HL-60 (cell line): ENCODE measurements around the gene RAB31.

Source experiments
- DNase-seq, 2 experiments: peaks; one replicate each; pipeline ENCODE4 v3.0.0-alpha.2; 2010 to 2020; ENCODE audit warnings: low read depth in 1 of 2, low spot score in 1 of 2
- H3K27ac ChIP-seq: fragments of 250-450 bp; sonication (Bioruptor Pico); replicated peaks from 2 replicates; pipeline ENCODE4 v1.5.1; 2020; ENCODE audit warnings: mild to moderate bottlenecking, moderate library complexity
- H3K27me3 ChIP-seq: fragments of 250-450 bp; sonication (Bioruptor Pico); 2 replicates; pipeline ENCODE4 v1.5.1; 2021; ENCODE audit warnings: mild to moderate bottlenecking, moderate library complexity; ENCODE audit not compliant: insufficient read depth, poor library complexity, severe bottlenecking
- H3K4me3 ChIP-seq: replicated peaks from 2 replicates; pipeline ENCODE4 v1.5.1; 2011; ENCODE audit warnings: mild to moderate bottlenecking, control low read depth, low read length; ENCODE audit not compliant: insufficient read depth
- CTCF ChIP-seq: IDR thresholded peaks from one replicate; pipeline ENCODE4 v1.5.1; 2011; ENCODE audit warnings: low read length, control low read depth, inconsistent platforms; ENCODE audit not compliant: insufficient read depth
- GABPA ChIP-seq: IDR thresholded peaks from 2 replicates; pipeline ENCODE4 v1.6.1; 2012; ENCODE audit warnings: low read depth
- POLR2AphosphoS5 ChIP-seq: IDR thresholded peaks from 2 replicates; pipeline ENCODE4 v1.6.1; 2012; ENCODE audit warnings: low read depth
- REST ChIP-seq: IDR thresholded peaks from 2 replicates; pipeline ENCODE4 v1.6.1; 2012; ENCODE audit warnings: low read depth; ENCODE audit not compliant: insufficient replicate concordance
- SPI1 ChIP-seq: IDR thresholded peaks from 2 replicates; pipeline ENCODE4 v1.6.1; 2012; ENCODE audit warnings: low read depth, mild to moderate bottlenecking, borderline replicate concordance

Gene RAB31

GRCh38 chr18:9824952-9825371, 116.9 kb downstream of the RAB31 start:
- Histone ChIP-seq H3K27me3 (no peaks in the 10 kb centered on the region), H3K4me3 (no peak overlapping the region), H3K27ac (peak overlapping the region; percentile 81)
- no peak for DNase-seq
- TF ChIP-seq POLR2AphosphoS5 (no peak), SPI1 (no peak), CTCF (no peak), GABPA (no peak), REST (no peak)

GRCh38 chr18:9825571-9826073, 117.5 kb downstream of the RAB31 start:
- DNase-seq = peak; percentile 86 to 87
- TF ChIP-seq GABPA (no peak), SPI1 (peak; percentile 97), CTCF (no peak), REST (no peak), POLR2AphosphoS5 (peak; percentile 29; the same call in 1 of the 2 replicates)
- H3K27ac ChIP-seq = peak overlapping the region; percentile 81
- no peak overlapping the region for H3K4me3 ChIP-seq
- H3K27me3 ChIP-seq = no peaks in the 10 kb centered on the region

GRCh38 chr18:9826685-9827084, 118.6 kb downstream of the RAB31 start:
- no peak overlapping the region for H3K4me3 ChIP-seq
- no peaks in the 10 kb centered on the region for H3K27me3 ChIP-seq
- peak overlapping the region; percentile 81 for H3K27ac ChIP-seq
- TF ChIP-seq GABPA (no peak), CTCF (no peak), SPI1 (no peak)
- no peak for DNase-seq

- peak in 1 of 2 experiments; percentile 53 for DNase-seq
- no peak for TF ChIP-seq REST
- no peak for TF ChIP-seq SPI1
- no peak for TF ChIP-seq POLR2AphosphoS5
- no peak for TF ChIP-seq CTCF
- no peak for TF ChIP-seq GABPA
- Histone ChIP-seq H3K4me3 (no peak overlapping the region), H3K27ac (peak overlapping the region; percentile 81), H3K27me3 (no peaks in the 10 kb centered on the region)
Measured at GRCh38 chr18:9827211-9827792, 119.2 kb downstream of the RAB31 start.
